Activated CD8-positive, alpha-beta T cell treated with anti-CD3 and anti-CD28 coated beads, Interleukin-2, amount 10 ng/mL, durations not matched to agents 7 days and 5 days (primary cell): ENCODE data around the gene PHLDA2. TPM values are rescaled to one million over a fixed set of nuclear protein-coding genes. Genes with fewer than 3 reads are reported as not detected.

Experiments used
- ATAC-seq: fragments of 150-1000 bp; cut with Tn5 transposase; one replicate; pipeline ENCODE4 v1.10.0; 2021; ENCODE audit warnings: moderate library complexity
- CTCF ChIA-PET: fragments of 350-600 bp; sonication (Branson Sonifier 250); formaldehyde crosslinking; loops from one replicate; lab custom pipeline; 2021; ENCODE audit warnings: antibody characterized with exemption; lab: Charles Lee
- POLR2A ChIA-PET: fragments of 350-600 bp; sonication (Branson Sonifier 250); formaldehyde crosslinking; loops from one replicate; lab custom pipeline; 2021; ENCODE audit warnings: antibody characterized with exemption; lab: Charles Lee
- DNase-seq: peaks from one replicate; pipeline ENCODE4 v3.0.0-alpha.2; 2020
- H3K27ac Mint-ChIP-seq: one replicate; pipeline ENCODE4 v1.8.0; 2021; ENCODE audit warnings: mild to moderate bottlenecking, mixed read lengths
- H3K27me3 Mint-ChIP-seq: one replicate; pipeline ENCODE4 v1.8.0; 2021; ENCODE audit warnings: low read depth, mixed read lengths
- H3K36me3 Mint-ChIP-seq: one replicate; pipeline ENCODE4 v1.8.0; 2021; ENCODE audit warnings: low read depth, mixed read lengths
- H3K4me1 Mint-ChIP-seq: one replicate; pipeline ENCODE4 v1.8.0; 2021; ENCODE audit warnings: low read depth, mixed read lengths
- H3K4me3 Mint-ChIP-seq: one replicate; pipeline ENCODE4 v1.8.0; 2021; ENCODE audit warnings: mild to moderate bottlenecking, mixed read lengths
- H3K9me3 Mint-ChIP-seq: one replicate; pipeline ENCODE4 v1.8.0; 2022; ENCODE audit warnings: mixed read lengths; ENCODE audit not compliant: insufficient read depth
- total RNA-seq, 2 experiments: library from RNA; stranded (reverse); gene quantifications; one replicate each; pipeline ENCODE4 v1.2.3, GENCODE V29; 2021

Gene PHLDA2
- total RNA-seq, 2 experiments from 2014 or later = 1.3 to 2.6 TPM

GRCh38 chr11:2920343-2920742, 8.9 kb downstream of the PHLDA2 start:
- Mint-ChIP-seq H3K27me3 (no peaks in the 10 kb centered on the region), H3K36me3 (no peaks in the 10 kb centered on the region), H3K9me3 (no peaks in the 10 kb centered on the region), H3K4me1 (no peaks in the 10 kb centered on the region), H3K4me3 (no peak overlapping the region), H3K27ac (no peak overlapping the region)
- DNase-seq (no peak), ATAC-seq (no peak)
- POLR2A ChIA-PET = interaction anchor here (0.9 to 1.0 kb wide), 2 partner anchors 18 to 19 kb away, joined by 3 read pairs; no protein-coding TSS in a partner anchor
- CTCF ChIA-PET = interaction anchor here (1.0 to 2.4 kb wide), 4 partner anchors 10 to 387 kb away, joined by 3 to 16 read pairs (median 6); partner anchors contain the start of gene PHLDA2

- H3K9me3 Mint-ChIP-seq = no peaks in the 10 kb centered on the region
- H3K27me3 Mint-ChIP-seq = no peaks in the 10 kb centered on the region
- no peaks in the 10 kb centered on the region for H3K36me3 Mint-ChIP-seq
- CTCF ChIA-PET = interaction anchor here (1.0 to 2.4 kb wide), 4 partner anchors 10 to 387 kb away, joined by 3 to 16 read pairs (median 6); partner anchors contain the start of gene PHLDA2
- ATAC-seq (no peak), DNase-seq (no peak)
- POLR2A ChIA-PET = interaction anchor here (1.0 kb wide), 1 partner anchor 20 kb away, joined by 3 read pairs; no protein-coding TSS in a partner anchor
- H3K4me3 Mint-ChIP-seq = no peak overlapping the region
- no peak overlapping the region for H3K27ac Mint-ChIP-seq
- H3K4me1 Mint-ChIP-seq = no peaks in the 10 kb centered on the region
Observed at GRCh38 chr11:2919837-2920236, 9.4 kb downstream of the PHLDA2 start.

- Mint-ChIP-seq H3K4me1 (peaks cover 4% of the 10 kb centered on the region), H3K27ac (no peak overlapping the region), H3K27me3 (no peaks in the 10 kb centered on the region), H3K36me3 (no peaks in the 10 kb centered on the region), H3K9me3 (no peaks in the 10 kb centered on the region), H3K4me3 (no peak overlapping the region)
- ChIA-PET POLR2A (no interaction called here), CTCF (interaction anchor here (2.4 kb wide), 1 partner anchor 386 kb away, joined by 9 read pairs; no protein-coding TSS in a partner anchor)
- DNase-seq (no peak), ATAC-seq (no peak)
Observed at GRCh38 chr11:2919188-2919587, 10.0 kb downstream of the PHLDA2 start.

- no peak for ATAC-seq
- H3K36me3 Mint-ChIP-seq = no peaks in the 10 kb centered on the region
- ChIA-PET CTCF (no interaction called here), POLR2A (no interaction called here)
- H3K27ac Mint-ChIP-seq = no peak overlapping the region
- peaks cover 16% of the 10 kb centered on the region for H3K4me1 Mint-ChIP-seq
- DNase-seq = no peak
- no peaks in the 10 kb centered on the region for H3K27me3 Mint-ChIP-seq
- H3K4me3 Mint-ChIP-seq = no peak overlapping the region
- no peaks in the 10 kb centered on the region for H3K9me3 Mint-ChIP-seq
Observed at GRCh38 chr11:2917842-2918490, 11.3 kb downstream of the PHLDA2 start.

- DNase-seq (no peak), ATAC-seq (no peak)
- no peak overlapping the region for H3K27ac Mint-ChIP-seq
- H3K36me3 Mint-ChIP-seq = no peaks in the 10 kb centered on the region
- ChIA-PET CTCF (no interaction called here), POLR2A (no interaction called here)
- H3K4me3 Mint-ChIP-seq = no peak overlapping the region
- no peaks in the 10 kb centered on the region for H3K27me3 Mint-ChIP-seq
- H3K4me1 Mint-ChIP-seq = peaks cover 16% of the 10 kb centered on the region
- H3K9me3 Mint-ChIP-seq = no peaks in the 10 kb centered on the region
Observed at GRCh38 chr11:2916892-2917645, 12.2 kb downstream of the PHLDA2 start.

- CTCF ChIA-PET = interaction anchor here (1.0 kb wide), 2 partner anchors 13 to 14 kb away, joined by 3 read pairs; no protein-coding TSS in a partner anchor
Observed at GRCh38 chr11:2916114-2916891, 12.9 kb downstream of the PHLDA2 start.

GRCh38 chr11:2915473-2915872, 13.7 kb downstream of the PHLDA2 start:
- POLR2A ChIA-PET = interaction anchor here (1.1 kb wide), 1 partner anchor 14 kb away, joined by 7 read pairs; the partner anchor contains the start of gene PHLDA2

More at GRCh38 chr11:2916114-2916891, 12.9 kb downstream of the PHLDA2 start:
- POLR2A ChIA-PET = interaction anchor here (1.1 kb wide), 1 partner anchor 13 kb away, joined by 7 read pairs; the partner anchor contains the start of gene PHLDA2
- ATAC-seq (no peak), DNase-seq (no peak)
- no peaks in the 10 kb centered on the region for H3K36me3 Mint-ChIP-seq
- no peaks in the 10 kb centered on the region for H3K27me3 Mint-ChIP-seq
- no peaks in the 10 kb centered on the region for H3K9me3 Mint-ChIP-seq
- H3K4me3 Mint-ChIP-seq = no peak overlapping the region
- peaks cover 16% of the 10 kb centered on the region for H3K4me1 Mint-ChIP-seq
- H3K27ac Mint-ChIP-seq = no peak overlapping the region

GRCh38 chr11:2914455-2915195, 14.6 kb downstream of the PHLDA2 start:
- Mint-ChIP-seq H3K9me3 (no peaks in the 10 kb centered on the region), H3K36me3 (no peaks in the 10 kb centered on the region), H3K27me3 (no peaks in the 10 kb centered on the region), H3K27ac (no peak overlapping the region), H3K4me3 (no peak overlapping the region), H3K4me1 (peaks cover 16% of the 10 kb centered on the region)
- ChIA-PET CTCF (interaction anchor here (0.8 kb wide), 1 partner anchor 22 kb away, joined by 3 read pairs; no protein-coding TSS in a partner anchor), POLR2A (no interaction called here)
- ATAC-seq (no peak), DNase-seq (no peak)

More at GRCh38 chr11:2915473-2915872, 13.7 kb downstream of the PHLDA2 start:
- Mint-ChIP-seq H3K36me3 (no peaks in the 10 kb centered on the region), H3K4me1 (peaks cover 16% of the 10 kb centered on the region), H3K27me3 (no peaks in the 10 kb centered on the region), H3K9me3 (no peaks in the 10 kb centered on the region), H3K4me3 (no peak overlapping the region), H3K27ac (no peak overlapping the region)
- ATAC-seq = no peak
- CTCF ChIA-PET = interaction anchor here (1.0 kb wide), 2 partner anchors 13 to 15 kb away, joined by 3 read pairs; no protein-coding TSS in a partner anchor
- DNase-seq = no peak

GRCh38 chr11:2913776-2914175, 15.4 kb downstream of the PHLDA2 start:
- peak; percentile 40 for ATAC-seq
- CTCF ChIA-PET = interaction anchor here (1.5 kb wide), 1 partner anchor 21 kb away, joined by 7 read pairs; no protein-coding TSS in a partner anchor
- no peak overlapping the region for H3K4me3 Mint-ChIP-seq

GRCh38 chr11:2913019-2913431, 16.2 kb downstream of the PHLDA2 start:
- Mint-ChIP-seq H3K27me3 (no peaks in the 10 kb centered on the region), H3K27ac (no peak overlapping the region), H3K4me1 (peaks cover 16% of the 10 kb centered on the region), H3K36me3 (no peaks in the 10 kb centered on the region), H3K9me3 (no peaks in the 10 kb centered on the region), H3K4me3 (no peak overlapping the region)
- DNase-seq (no peak), ATAC-seq (no peak)
- CTCF ChIA-PET = interaction anchor here (1.5 kb wide), 1 partner anchor 20 kb away, joined by 7 read pairs; no protein-coding TSS in a partner anchor
- POLR2A ChIA-PET = no interaction called here

More at GRCh38 chr11:2913776-2914175, 15.4 kb downstream of the PHLDA2 start:
- Mint-ChIP-seq H3K4me1 (peaks cover 16% of the 10 kb centered on the region), H3K36me3 (no peaks in the 10 kb centered on the region), H3K27ac (peak overlapping the region; percentile 20), H3K27me3 (no peaks in the 10 kb centered on the region), H3K9me3 (no peaks in the 10 kb centered on the region)
- POLR2A ChIA-PET = no interaction called here
- no peak for DNase-seq
